ENCODE results near the gene FNDC1.

DNA sequence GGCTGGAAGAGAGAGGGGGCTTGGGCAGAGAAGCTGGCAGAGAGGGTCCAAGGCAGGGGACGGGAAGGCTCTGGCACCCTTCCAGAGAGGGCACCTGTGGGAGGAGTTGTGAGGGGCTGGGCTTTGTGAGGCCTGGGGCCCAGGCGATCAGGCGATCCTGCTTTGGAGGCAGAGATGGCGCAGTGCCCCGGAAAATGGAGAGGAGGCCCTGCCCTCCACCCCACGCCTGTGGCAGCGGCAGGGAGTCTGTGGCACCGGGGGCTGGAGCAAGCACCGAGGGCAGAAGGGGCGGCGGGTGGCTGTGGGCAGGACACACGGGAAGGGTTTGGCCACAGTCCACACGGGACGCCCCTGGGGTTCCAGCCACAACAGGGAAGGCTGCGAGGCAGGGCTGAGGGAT, 36.5 kb upstream of the FNDC1 start:
- TF ChIP-seq, protein P1, sequence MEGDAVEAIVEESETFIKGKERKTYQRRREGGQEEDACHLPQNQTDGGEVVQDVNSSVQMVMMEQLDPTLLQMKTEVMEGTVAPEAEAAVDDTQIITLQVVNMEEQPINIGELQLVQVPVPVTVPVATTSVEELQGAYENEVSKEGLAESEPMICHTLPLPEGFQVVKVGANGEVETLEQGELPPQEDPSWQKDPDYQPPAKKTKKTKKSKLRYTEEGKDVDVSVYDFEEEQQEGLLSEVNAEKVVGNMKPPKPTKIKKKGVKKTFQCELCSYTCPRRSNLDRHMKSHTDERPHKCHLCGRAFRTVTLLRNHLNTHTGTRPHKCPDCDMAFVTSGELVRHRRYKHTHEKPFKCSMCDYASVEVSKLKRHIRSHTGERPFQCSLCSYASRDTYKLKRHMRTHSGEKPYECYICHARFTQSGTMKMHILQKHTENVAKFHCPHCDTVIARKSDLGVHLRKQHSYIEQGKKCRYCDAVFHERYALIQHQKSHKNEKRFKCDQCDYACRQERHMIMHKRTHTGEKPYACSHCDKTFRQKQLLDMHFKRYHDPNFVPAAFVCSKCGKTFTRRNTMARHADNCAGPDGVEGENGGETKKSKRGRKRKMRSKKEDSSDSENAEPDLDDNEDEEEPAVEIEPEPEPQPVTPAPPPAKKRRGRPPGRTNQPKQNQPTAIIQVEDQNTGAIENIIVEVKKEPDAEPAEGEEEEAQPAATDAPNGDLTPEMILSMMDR (IDR thresholded peaks at IDR 0.05): no peak
- TF ChIP-seq POLR2A (IDR thresholded peaks at IDR 0.05): no peak
